AG08395 (cell line): Measurements from ENCODE around the gene AK2.
"Not testable (repeated sequence)": the region's sequence is repeated elsewhere in the genome, so short reads cannot be mapped to it uniquely, and the experiment has no call there.

Experiments used
- DNase-seq: peaks from one replicate; pipeline ENCODE4 v3.0.0; 2012; ENCODE audit warnings: mixed read lengths, low spot score

AK2 gene

DNA sequence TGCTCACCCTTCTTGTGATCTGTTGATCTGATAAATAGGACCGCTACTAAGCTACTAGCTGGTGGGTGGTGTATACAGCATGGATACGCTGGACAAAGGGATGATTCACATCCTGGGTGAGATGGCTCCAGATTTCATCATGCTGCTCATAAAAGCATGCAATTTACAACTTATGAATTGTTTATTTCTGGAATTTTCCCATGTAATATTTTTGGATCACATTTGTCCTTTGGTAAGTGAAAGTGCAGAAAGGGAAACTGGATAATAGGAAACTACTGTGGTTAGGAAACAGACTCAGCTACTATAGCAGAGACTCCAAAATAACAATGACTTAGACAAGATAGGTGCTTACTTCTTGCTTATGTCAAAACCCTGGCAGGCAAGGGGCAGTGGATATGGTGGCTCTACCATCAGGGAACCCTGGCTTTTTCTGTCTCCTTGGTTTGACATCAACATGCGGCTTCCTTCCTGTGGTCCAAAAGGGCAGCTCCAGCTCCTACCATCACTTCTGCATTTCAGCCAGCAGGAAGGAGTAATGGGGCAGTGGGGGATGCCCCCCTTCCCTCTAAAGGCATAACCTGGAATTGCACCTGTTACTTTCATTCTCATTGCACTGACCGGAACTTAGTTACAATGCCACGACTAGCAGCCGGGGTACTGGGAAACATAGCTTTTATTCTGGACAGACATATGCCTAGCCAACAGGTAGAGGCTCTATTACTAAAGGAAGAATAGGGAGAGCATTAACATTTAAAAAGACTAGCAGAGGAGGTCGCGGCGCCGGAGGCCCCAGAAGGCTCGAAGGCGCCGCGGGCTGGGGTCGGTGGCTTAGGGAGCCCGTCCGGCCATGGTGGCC is 13.8 kb upstream of the AK2 start:
- peak; percentile 21 for DNase-seq

GRCh38 chr1:33049371-33049770 is 12.7 kb upstream of the AK2 start:
- no peak for DNase-seq

- DNase-seq = no peak
Measured at GRCh38 chr1:33048426-33048825, 11.7 kb upstream of the AK2 start.

- peak; percentile 35 for DNase-seq
Measured at GRCh38 chr1:33047839-33048305, 11.2 kb upstream of the AK2 start.

DNA sequence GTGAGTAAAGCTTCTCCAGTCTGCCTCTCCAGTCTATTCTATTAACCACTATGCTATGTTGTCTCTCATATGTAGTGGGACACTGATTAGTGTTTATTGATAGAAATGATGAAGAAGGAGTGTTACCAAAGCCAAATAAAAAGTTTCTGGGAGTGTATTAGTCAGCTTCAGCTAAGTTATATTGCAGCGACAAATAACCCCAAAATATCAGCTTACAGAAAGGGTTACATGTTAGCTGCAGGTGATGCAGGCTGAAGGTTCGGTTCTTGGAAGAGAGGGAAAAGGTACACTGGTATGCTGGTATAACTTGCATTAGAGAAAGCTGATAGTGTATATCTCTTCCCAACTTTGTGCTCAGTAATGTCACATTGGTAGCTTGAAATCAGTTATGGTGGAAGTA is 10.6 kb upstream of the AK2 start:
- DNase-seq = no peak

DNA sequence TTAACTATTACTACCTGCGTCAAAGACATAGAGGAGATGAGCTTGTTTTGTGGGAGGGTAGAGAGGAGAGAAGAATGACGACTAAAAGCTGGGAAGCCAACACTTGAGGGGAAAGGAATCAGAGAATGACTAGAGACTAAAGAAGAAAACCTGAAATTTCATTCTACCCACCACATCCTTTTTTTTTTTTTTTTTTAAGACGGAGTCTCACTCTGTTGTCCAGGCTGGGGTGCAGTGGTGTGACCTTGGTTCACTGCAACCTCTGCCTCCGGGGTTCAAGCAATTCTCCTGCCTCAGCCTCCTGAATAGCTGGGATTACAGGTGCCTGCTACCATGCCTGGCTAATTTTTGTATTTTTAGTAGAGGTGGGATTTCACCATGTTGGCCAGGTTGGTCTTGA is 9.6 kb upstream of the AK2 start:
- DNase-seq = not testable (repeated sequence)

- DNase-seq = no peak
Measured at GRCh38 chr1:33045814-33046213, 9.1 kb upstream of the AK2 start.

GRCh38 chr1:33045246-33045645 is 8.6 kb upstream of the AK2 start:
- no peak for DNase-seq

GRCh38 chr1:33043267-33044092 is 6.8 kb upstream of the AK2 start:
- DNase-seq = no peak

DNA sequence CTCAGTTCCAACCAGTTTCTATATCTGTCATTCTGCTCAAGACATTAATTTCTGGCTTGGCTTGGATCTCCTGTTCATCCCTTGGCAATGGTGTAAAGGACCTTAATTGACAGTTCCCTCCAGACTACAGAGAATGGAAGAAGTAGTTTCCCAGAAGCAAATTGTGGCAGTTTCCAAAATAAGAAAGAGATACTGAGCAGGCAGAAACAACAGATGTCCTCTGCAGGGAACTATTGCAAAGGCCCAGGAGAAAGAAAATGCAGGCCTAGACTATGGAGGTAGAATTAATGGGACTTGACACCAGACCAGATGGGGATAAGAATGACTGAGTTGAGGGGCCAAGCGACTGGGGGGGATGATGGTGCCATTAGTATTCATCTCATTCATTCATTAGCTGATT is 6.1 kb upstream of the AK2 start:
- DNase-seq = no peak

DNA sequence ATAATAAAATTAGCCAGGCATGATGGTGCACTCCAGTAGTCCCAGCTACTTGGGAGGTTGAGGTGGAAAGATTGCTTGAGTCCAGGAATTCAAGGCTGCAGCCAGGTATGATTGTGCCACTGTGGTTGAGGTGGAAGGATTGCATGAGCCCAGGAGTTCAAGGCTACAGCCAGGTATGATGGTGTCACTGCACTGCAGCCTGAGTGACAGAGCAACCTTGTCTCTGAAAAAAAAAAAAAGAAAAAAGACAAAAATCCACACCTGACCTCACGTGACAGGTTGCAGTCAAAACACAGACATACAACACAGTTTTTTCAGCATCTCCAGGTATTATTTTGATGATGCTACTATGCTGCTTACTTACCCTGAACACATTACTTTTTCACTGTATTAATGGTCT is 4.3 kb upstream of the AK2 start:
- no peak for DNase-seq

DNA sequence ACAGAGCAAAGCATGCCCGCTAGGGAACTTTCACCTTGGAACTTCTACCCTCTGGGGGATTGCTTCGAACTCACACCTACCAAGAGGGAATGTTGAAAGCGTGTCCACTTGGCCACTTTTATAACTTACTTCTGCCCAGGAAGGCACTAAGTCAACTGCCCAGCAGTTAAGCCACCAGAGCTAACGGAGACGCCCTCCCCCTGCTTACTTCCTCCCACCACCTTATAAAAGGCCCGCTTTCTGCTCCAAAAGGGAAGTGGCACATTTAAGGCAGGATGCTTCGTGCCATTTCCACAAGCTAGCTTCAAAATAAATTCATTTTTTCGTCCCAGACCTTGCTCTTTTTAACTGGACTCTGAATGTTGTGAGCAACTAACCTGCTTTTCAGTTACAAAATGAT is 3.2 kb upstream of the AK2 start:
- no peak for DNase-seq

- peak; percentile 13 for DNase-seq
Measured at GRCh38 chr1:33036051-33036525, 595 bp downstream of the AK2 start.

DNA sequence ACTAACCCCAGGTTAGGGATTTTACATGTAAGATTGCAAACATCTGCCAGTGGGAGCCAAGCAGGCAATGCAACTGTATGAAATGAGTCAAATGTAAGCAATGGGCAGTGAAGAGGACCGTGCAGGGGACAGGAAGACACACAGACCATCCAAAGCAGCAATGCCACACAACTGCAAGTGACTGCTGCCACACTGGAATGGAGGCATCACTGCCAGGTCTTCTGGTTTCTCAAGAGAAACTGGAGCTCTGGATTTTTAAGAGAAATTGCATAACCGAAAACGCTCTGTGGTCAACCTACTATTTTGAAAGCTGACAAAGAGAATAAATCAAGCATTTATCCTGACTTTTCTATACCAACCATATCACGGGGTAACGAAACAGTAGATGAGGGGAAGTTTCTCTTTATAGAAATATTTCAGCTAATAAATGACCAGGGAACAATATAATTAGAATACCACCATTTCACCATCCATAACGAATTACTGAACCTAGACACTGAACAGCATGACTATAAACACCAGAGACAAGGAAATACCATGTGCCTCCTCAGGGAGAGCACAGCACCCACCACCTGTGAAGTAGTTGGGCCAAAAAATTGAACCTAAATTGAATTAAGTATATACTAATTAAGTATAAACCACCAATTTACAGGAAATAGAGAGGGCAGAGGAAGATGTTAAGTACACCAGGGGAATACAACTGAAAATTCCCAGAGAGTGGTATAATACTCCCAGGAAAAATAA is 4.4 kb downstream of the AK2 start:
- DNase-seq = peak; percentile 9

DNA sequence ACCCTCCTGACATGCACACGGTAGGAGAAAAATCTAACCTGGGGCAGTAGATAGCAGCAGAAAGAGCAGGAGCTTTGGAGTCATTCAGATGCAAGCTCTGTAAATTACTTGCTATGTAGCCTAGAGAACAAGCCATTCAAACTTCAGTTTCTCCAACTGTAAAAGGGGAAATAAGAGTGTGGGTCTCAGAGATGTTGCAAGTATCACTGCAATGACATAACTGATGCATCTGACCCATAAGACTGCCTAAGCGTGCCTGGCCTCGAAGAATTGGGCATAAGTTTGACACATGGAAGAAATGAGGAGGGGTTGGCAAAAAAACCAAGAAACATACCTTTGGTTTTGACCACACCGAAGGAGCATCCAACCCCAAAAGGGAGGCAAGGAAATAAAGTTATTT is 5.2 kb downstream of the AK2 start:
- DNase-seq = no peak

- DNase-seq = no peak
Measured at GRCh38 chr1:33030575-33030974, 6.1 kb downstream of the AK2 start.

DNA sequence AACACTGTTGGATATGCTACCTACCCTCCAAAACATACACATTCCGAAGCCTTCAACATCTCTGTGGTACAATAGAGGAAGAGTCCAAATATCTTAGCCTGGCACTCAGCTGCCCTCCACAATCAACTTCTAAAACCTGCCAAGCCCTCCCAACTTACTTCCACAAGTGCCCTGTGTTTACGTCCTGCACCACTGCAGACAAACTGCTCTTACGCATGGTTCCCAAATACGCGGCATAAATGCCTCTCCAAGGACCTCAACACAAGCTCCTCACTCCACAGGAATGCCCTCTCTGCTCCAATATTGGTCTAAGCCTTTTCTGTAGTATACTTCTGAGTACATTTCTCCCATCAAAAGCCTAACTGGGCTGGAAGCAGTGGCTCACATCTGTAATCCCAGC is 6.8 kb downstream of the AK2 start:
- no peak for DNase-seq

DNA sequence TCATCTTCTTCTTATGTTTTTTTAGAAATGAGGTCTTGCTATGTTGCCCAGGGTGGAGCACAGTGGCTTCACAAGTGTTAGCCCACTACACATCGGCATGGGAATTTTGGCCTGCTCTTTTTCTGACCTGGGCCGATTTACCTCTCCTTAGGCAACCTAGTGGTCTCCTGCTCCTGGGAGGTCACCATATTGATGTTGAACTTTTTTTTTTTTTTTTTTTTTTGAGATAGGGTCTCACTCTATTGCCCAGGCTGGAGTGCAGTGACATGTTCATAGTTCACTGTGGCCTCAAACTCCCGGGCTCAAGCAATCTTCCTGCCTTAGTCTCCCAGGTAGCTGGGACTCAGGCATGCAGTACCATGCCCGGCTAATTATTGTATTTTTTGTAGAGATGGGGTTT is 7.5 kb downstream of the AK2 start:
- no peak for DNase-seq

DNA sequence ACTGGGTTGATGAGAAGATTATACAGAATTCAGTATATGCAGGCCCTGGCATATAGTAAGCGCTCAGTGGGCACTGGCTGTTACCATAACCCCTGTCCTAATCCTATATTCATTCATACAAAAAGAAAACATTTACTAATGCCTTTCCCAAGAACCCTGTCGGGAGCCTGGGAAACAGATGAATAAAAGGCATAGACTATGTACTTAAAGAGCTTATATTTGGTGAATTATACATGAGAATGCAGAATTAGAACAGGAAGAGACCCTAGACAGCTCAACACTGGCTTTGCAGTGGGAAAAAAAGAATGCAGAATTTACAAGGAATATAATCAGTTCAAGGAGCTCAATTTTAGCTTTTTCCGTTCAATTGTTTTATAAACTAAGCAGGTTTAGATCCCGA is 10.9 kb downstream of the AK2 start:
- DNase-seq = no peak

GRCh38 chr1:33025180-33025569 is 11.5 kb downstream of the AK2 start:
- DNase-seq = no peak

DNA sequence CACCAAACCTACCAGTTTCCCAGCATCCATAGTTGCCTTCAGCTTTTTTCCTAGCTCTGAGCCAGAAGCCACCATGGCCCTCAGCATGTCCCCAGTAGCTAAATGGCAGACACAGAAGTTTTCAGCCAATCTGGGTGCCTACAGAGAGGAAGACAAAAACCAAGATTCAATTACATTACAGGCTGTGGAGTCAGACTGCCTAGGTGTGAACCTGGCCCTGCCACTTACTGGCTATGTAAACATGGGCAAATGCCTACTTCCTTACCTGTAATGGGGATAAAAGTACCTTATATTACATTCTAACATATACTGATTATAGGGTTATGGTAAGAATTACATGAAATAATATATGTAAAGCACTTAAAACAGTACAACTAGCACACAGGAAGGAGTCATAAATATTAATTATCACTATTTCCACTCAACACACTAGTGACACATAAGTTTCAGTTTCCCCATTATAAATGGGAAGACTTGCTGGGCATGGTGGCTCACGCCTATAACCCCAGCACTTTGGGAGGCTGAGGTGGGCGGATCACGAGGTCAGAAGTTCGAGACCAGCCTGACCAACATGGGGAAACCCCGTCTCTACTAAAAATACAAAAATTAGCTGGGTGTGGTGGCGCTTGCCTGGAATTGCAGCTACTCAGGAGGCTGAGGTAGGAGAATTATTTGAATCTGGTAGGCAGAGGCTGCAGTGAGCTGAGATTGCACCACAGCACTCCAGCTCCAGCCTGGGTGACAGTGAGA is 12.1 kb downstream of the AK2 start:
- DNase-seq = not testable (repeated sequence)
